ENCODE measurements around the gene TCP10L.

GRCh38 chr21:32549440-32549839 lies 35.9 kb downstream of the TCP10L start:
- no peak for TF ChIP-seq POLR2A (IDR thresholded peaks at IDR 0.05)
- no peak for TF ChIP-seq CTCF (IDR thresholded peaks at IDR 0.05)
